H9 (cell line): ENCODE data around the gene UCP2. TPM values are rescaled to one million over a fixed set of nuclear protein-coding genes. Genes with fewer than 3 reads are reported as not detected.

Source experiments
- DNase-seq: peaks from one replicate; pipeline ENCODE4 v3.0.0-alpha.2; 2017
- H2AFZ ChIP-seq: one replicate; pipeline ENCODE4 v1.6.1; 2013; ENCODE audit warnings: mild to moderate bottlenecking, low read length, control low read depth, moderate library complexity
- H2AK5ac ChIP-seq: 2 replicates; pipeline ENCODE4 v1.6.1; 2013; ENCODE audit warnings: low read length, control low read depth, mixed read lengths; ENCODE audit not compliant: insufficient read length
- H2BK120ac ChIP-seq: one replicate; pipeline ENCODE4 v1.6.1; 2013; ENCODE audit warnings: low read depth, mild to moderate bottlenecking, low read length, control low read depth, inconsistent platforms; ENCODE audit not compliant: poor library complexity, severe bottlenecking
- H2BK12ac ChIP-seq: 2 replicates; pipeline ENCODE4 v1.6.1; 2013; ENCODE audit warnings: low read length, control low read depth, mixed read lengths, low read depth; ENCODE audit not compliant: insufficient read length
- H2BK15ac ChIP-seq: 2 replicates; pipeline ENCODE4 v1.6.1; 2013; ENCODE audit warnings: low read depth, low read length, control low read depth
- H2BK20ac ChIP-seq: one replicate; pipeline ENCODE4 v1.6.1; 2013; ENCODE audit warnings: low read depth, mild to moderate bottlenecking, low read length, control low read depth, inconsistent platforms; ENCODE audit not compliant: poor library complexity, severe bottlenecking
- H2BK5ac ChIP-seq: 2 replicates; pipeline ENCODE4 v1.6.1; 2013; ENCODE audit warnings: low read length, control low read depth, mixed read lengths; ENCODE audit not compliant: insufficient read length
- H3K14ac ChIP-seq: 2 replicates; pipeline ENCODE4 v1.6.1; 2013; ENCODE audit warnings: low read length, control low read depth; ENCODE audit not compliant: insufficient read depth
- H3K18ac ChIP-seq: 2 replicates; pipeline ENCODE4 v1.6.1; 2013; ENCODE audit warnings: low read depth, mild to moderate bottlenecking, mixed read lengths, low read length, control low read depth; ENCODE audit not compliant: insufficient read length
- H3K23ac ChIP-seq: 2 replicates; pipeline ENCODE4 v1.6.1; 2013; ENCODE audit warnings: low read length, control low read depth, mixed read lengths, low read depth; ENCODE audit not compliant: insufficient read length
- H3K23me2 ChIP-seq: 2 replicates; pipeline ENCODE4 v1.6.1; 2013; ENCODE audit warnings: low read depth, mild to moderate bottlenecking, mixed read lengths, low read length, control low read depth; ENCODE audit not compliant: insufficient read length, poor library complexity, severe bottlenecking
- H3K27ac ChIP-seq: 2 replicates; pipeline ENCODE4 v1.5.1; 2013; ENCODE audit warnings: low read length, control low read depth, mixed read lengths, low read depth; ENCODE audit not compliant: insufficient read length
- H3K27me3 ChIP-seq: 2 replicates; pipeline ENCODE4 v1.6.1; 2013; ENCODE audit warnings: low read length, control low read depth, inconsistent platforms; ENCODE audit not compliant: insufficient read depth
- H3K4ac ChIP-seq: 2 replicates; pipeline ENCODE4 v1.6.1; 2013; ENCODE audit warnings: low read depth, mild to moderate bottlenecking, control low read depth, inconsistent platforms, low read length, moderate library complexity
- H3K4me1 ChIP-seq: 2 replicates; pipeline ENCODE4 v1.6.1; 2013; ENCODE audit warnings: low read length, control low read depth, inconsistent platforms; ENCODE audit not compliant: insufficient read depth
- H3K4me2 ChIP-seq: 2 replicates; pipeline ENCODE4 v1.6.1; 2013; ENCODE audit warnings: low read length, control low read depth, mixed read lengths; ENCODE audit not compliant: insufficient read length, insufficient read depth
- H3K56ac ChIP-seq: 2 replicates; pipeline ENCODE4 v1.6.1; 2013; ENCODE audit warnings: low read depth, mild to moderate bottlenecking, mixed read lengths, low read length, control low read depth; ENCODE audit not compliant: insufficient read length
- H3K79me1 ChIP-seq: 2 replicates; pipeline ENCODE4 v1.6.1; 2013; ENCODE audit warnings: low read depth, mild to moderate bottlenecking, moderate library complexity, low read length, control low read depth, inconsistent platforms; ENCODE audit not compliant: insufficient read depth, poor library complexity, severe bottlenecking
- H3K79me2 ChIP-seq: 2 replicates; pipeline ENCODE4 v1.6.1; 2013; ENCODE audit warnings: low read length, control low read depth, inconsistent platforms; ENCODE audit not compliant: insufficient read depth
- H3K9ac ChIP-seq: 2 replicates; pipeline ENCODE4 v1.6.1; 2013; ENCODE audit warnings: low read length, control low read depth, mixed read lengths; ENCODE audit not compliant: insufficient read length; ENCODE audit errors: extremely low read depth
- H3K9me3 ChIP-seq: one replicate; pipeline ENCODE4 v1.6.1; 2013; ENCODE audit warnings: low read depth, low read length, inconsistent platforms; ENCODE audit not compliant: control insufficient read depth
- H3T11ph ChIP-seq: one replicate; pipeline ENCODE4 v1.6.1; 2013; ENCODE audit warnings: mild to moderate bottlenecking, low read length, control low read depth, inconsistent platforms
- H4K20me1 ChIP-seq: one replicate; pipeline ENCODE4 v1.6.1; 2013; ENCODE audit not compliant: control insufficient read depth, insufficient read length, insufficient read depth
- H4K5ac ChIP-seq: 2 replicates; pipeline ENCODE4 v1.6.1; 2013; ENCODE audit warnings: low read depth, mild to moderate bottlenecking, mixed read lengths, low read length, control low read depth; ENCODE audit not compliant: insufficient read length
- H4K8ac ChIP-seq: replicated peaks from 2 replicates; pipeline ENCODE4 v1.6.1; 2013; ENCODE audit warnings: low read length, control low read depth, mixed read lengths, low read depth; ENCODE audit not compliant: insufficient read length
- H4K91ac ChIP-seq: 2 replicates; pipeline ENCODE4 v1.6.1; 2013; ENCODE audit warnings: low read depth, mild to moderate bottlenecking, moderate library complexity, mixed read lengths, low read length, control low read depth; ENCODE audit not compliant: insufficient read length
- H3K27ac Mint-ChIP-seq, 3 experiments: 2 replicates in 2 of 3; 3 replicates in 1 of 3; pipeline ENCODE4 v1.8.0; 2020 to 2021; ENCODE audit warnings: mixed read lengths in 3 of 3, mild to moderate bottlenecking in 1 of 3, moderate library complexity in 1 of 3
- H3K27me3 Mint-ChIP-seq: 2 replicates; pipeline ENCODE4 v1.8.0; 2021; ENCODE audit warnings: low read depth, mild to moderate bottlenecking, moderate library complexity, mixed read lengths
- H3K36me3 Mint-ChIP-seq, 3 experiments: 2 replicates in 2 of 3; 3 replicates in 1 of 3; pipeline ENCODE4 v1.8.0; 2020 to 2021; ENCODE audit warnings: low read depth in 3 of 3, mixed read lengths in 3 of 3; ENCODE audit not compliant: insufficient read depth in 1 of 3
- H3K4me1 Mint-ChIP-seq, 2 experiments: 2 replicates each; pipeline ENCODE4 v1.8.0; 2020; ENCODE audit warnings: mixed read lengths in 2 of 2
- H3K4me3 Mint-ChIP-seq, 2 experiments: 2 replicates in 1 of 2; 3 replicates in 1 of 2; pipeline ENCODE4 v1.8.0; 2020 to 2021; ENCODE audit warnings: mild to moderate bottlenecking in 2 of 2, mixed read lengths in 2 of 2, moderate library complexity in 1 of 2
- H3K9me3 Mint-ChIP-seq, 2 experiments: 2 replicates in 1 of 2; 3 replicates in 1 of 2; pipeline ENCODE4 v1.8.0; 2020; ENCODE audit warnings: mild to moderate bottlenecking in 2 of 2, mixed read lengths in 2 of 2, moderate library complexity in 1 of 2
- CTCF ChIP-seq: fragments of 200-600 bp; sonication (generic); conservative IDR thresholded peaks from 3 replicates; pipeline ENCODE4 v1.8.0; 2021; ENCODE audit warnings: antibody characterized with exemption, mild to moderate bottlenecking
- WGBS: extraction: QIAGEN DNeasy Blood & Tissue Kit; methylation state at CpG from one replicate; pipeline ENCODE4 v1.1.7; 2013; ENCODE audit warnings: missing lambda C conversion rate, low lambda C conversion rate, mixed read lengths; ENCODE audit not compliant: insufficient read length; ENCODE audit errors: extremely low coverage; 5-methylcytosine and 5-hydroxymethylcytosine counted together
- total RNA-seq: library from RNA; stranded (reverse); gene quantifications from 2 replicates; pipeline ENCODE4 v1.2.1, GENCODE V29; 2021

Gene UCP2
- total RNA-seq, 1 experiment from 2014 or later = 62.1 TPM

- Histone ChIP-seq H3K23me2 (no peaks in the 10 kb centered on the region), H4K5ac (no peak overlapping the region), H3K9me3 (no peaks in the 10 kb centered on the region), H2BK5ac (no peak overlapping the region), H3K23ac (no peak overlapping the region), H3K4ac (no peak overlapping the region), H3K9ac (no peak overlapping the region), H3K79me2 (no peaks in the 10 kb centered on the region), H3K27me3 (no peaks in the 10 kb centered on the region), H3K56ac (no peak overlapping the region), H2AK5ac (no peak overlapping the region), H4K8ac (no peak overlapping the region), H4K20me1 (no peaks in the 10 kb centered on the region), H3K18ac (no peak overlapping the region), H3K27ac (no peak overlapping the region), H2BK12ac (no peak overlapping the region), H3T11ph (no peak overlapping the region), H2BK120ac (no peak overlapping the region), H2BK20ac (no peak overlapping the region), H3K4me2 (no peak overlapping the region), H4K91ac (no peak overlapping the region), H3K14ac (no peak overlapping the region), H2AFZ (no peak overlapping the region), H2BK15ac (no peak overlapping the region), H3K79me1 (no peaks in the 10 kb centered on the region), H3K4me1 (no peaks in the 10 kb centered on the region)
- WGBS = no CpG with 5 or more reads among the region's 6 CpGs
- no peak for TF ChIP-seq CTCF
- H3K27me3 Mint-ChIP-seq = no peaks in the 10 kb centered on the region
- H3K4me3 Mint-ChIP-seq = no peak overlapping the region
- H3K27ac Mint-ChIP-seq = no peak overlapping the region
- H3K4me1 Mint-ChIP-seq = peaks cover 0 to 7% of the 10 kb centered on the region in 2 experiments; a peak in 2 of 4 replicates
- no peaks in the 10 kb centered on the region for H3K9me3 Mint-ChIP-seq
- no peak for DNase-seq
- H3K36me3 Mint-ChIP-seq = peaks cover 0 to 11% (median 7%) of the 10 kb centered on the region in 3 experiments; a peak in 5 of 7 replicates
Measured at GRCh38 chr11:74022546-74022945, 39.9 kb upstream of the UCP2 start.
